Effector memory CD8-positive, alpha-beta T cell (primary cell): Measurements from ENCODE around the gene SPNS2.
"Not testable (repeated sequence)": the region's sequence is repeated elsewhere in the genome, so short reads cannot be mapped to it uniquely, and the experiment has no call there.

Experiments
- ATAC-seq: fragments of 150-1000 bp; cut with Tn5 transposase; replicated peaks from 2 replicates; pipeline ENCODE4 v1.10.0; 2021; ENCODE audit warnings: mild to moderate bottlenecking, moderate library complexity
- DNase-seq, 3 experiments: peaks; one replicate each; pipeline ENCODE4 v3.0.0; 2021
- H3K27ac Mint-ChIP-seq, 2 donors: one replicate each; pipeline ENCODE4 v1.8.0; 2022; ENCODE audit warnings: mild to moderate bottlenecking in 2 of 2, mixed read lengths in 2 of 2, moderate library complexity in 2 of 2
- H3K27me3 Mint-ChIP-seq, 2 donors: one replicate each; pipeline ENCODE4 v1.8.0; 2022; ENCODE audit warnings: mixed read lengths in 2 of 2
- H3K36me3 Mint-ChIP-seq: one replicate; pipeline ENCODE4 v1.8.0; 2022; ENCODE audit warnings: mild to moderate bottlenecking, moderate library complexity, mixed read lengths; ENCODE audit not compliant: insufficient read depth
- H3K4me1 Mint-ChIP-seq, 2 donors: one replicate each; pipeline ENCODE4 v1.8.0; 2022; ENCODE audit warnings: low read depth in 2 of 2, mixed read lengths in 2 of 2
- H3K4me3 Mint-ChIP-seq, 2 donors: one replicate each; pipeline ENCODE4 v1.8.0; 2022; ENCODE audit warnings: mild to moderate bottlenecking in 2 of 2, mixed read lengths in 2 of 2, moderate library complexity in 2 of 2
- H3K9me3 Mint-ChIP-seq, 2 donors: one replicate each; pipeline ENCODE4 v1.8.0; 2022; ENCODE audit warnings: mixed read lengths in 2 of 2

The SPNS2 gene

DNA sequence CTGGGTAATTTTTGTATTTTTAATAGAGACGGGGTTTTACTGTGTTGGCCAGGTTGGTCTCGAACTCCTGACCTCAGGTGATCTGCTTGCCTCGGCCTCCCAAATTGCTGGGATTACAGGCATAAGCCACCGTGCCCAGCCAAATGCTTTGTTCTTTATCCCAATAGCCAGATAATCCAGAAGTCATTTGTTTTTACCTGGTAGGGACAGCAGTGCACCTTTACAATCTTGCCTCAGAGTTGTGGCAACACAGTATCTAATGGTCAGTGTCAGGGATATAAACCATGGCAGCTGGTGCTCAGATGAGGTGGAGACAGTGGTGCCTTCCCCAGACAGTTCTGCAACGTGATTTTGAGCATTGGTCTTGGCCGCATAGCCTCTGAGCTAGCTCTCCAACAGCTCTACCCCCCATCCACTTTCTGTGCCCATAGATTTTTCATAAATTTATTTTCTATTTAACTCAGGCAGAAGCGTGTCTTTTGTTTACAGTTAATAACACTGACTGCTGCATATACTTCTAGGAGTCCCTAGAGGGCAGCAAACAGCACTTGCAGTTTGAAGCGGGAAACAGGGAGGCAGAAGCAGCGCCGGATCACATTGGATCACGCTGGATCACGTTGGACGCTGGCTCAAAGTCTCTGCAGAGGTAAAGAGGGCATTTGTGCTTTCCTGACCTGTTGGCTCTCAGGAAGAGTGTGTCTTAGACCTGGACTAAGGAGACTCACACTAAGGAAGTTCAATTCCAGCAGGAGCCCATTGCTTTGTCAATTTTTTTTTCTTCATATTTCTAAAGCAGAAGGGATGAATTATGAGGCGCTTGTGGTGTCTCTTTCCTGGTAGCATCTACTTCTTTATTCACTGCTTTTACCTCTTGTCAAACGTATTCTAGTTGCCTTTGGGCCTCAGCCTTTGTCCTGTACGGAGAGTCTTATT, 66.8 kb downstream of the SPNS2 start:
- H3K4me1 Mint-ChIP-seq = peaks cover 15 to 18% of the 10 kb centered on the region in 2 donors
- H3K36me3 Mint-ChIP-seq = no peaks in the 10 kb centered on the region
- peak overlapping the region in 1 of 2 donors; percentile 26 for H3K4me3 Mint-ChIP-seq
- peaks cover 0 to 8% of the 10 kb centered on the region in 2 donors for H3K27me3 Mint-ChIP-seq
- peak; percentile 91 for ATAC-seq
- no peaks in the 10 kb centered on the region for H3K9me3 Mint-ChIP-seq
- H3K27ac Mint-ChIP-seq = no peak overlapping the region
- peak; percentile 26 to 37 (median 30) for DNase-seq

GRCh38 chr17:4566785-4567184, 68.1 kb downstream of the SPNS2 start:
- no peak overlapping the region for H3K4me3 Mint-ChIP-seq
- peak; percentile 29 to 35 (median 29) for DNase-seq
- H3K36me3 Mint-ChIP-seq = no peaks in the 10 kb centered on the region

GRCh38 chr17:4569591-4569990, 70.9 kb downstream of the SPNS2 start:
- H3K27ac Mint-ChIP-seq = no peak overlapping the region
- no peak overlapping the region for H3K4me3 Mint-ChIP-seq
- H3K36me3 Mint-ChIP-seq = no peaks in the 10 kb centered on the region
- peaks cover 9 to 10% of the 10 kb centered on the region in 2 donors for H3K4me1 Mint-ChIP-seq
- H3K9me3 Mint-ChIP-seq = no peaks in the 10 kb centered on the region
- H3K27me3 Mint-ChIP-seq = peaks cover 0 to 8% of the 10 kb centered on the region in 2 donors
- ATAC-seq (no peak), DNase-seq (no peak)

More at GRCh38 chr17:4566785-4567184, 68.1 kb downstream of the SPNS2 start:
- Mint-ChIP-seq H3K27ac (peak overlapping the region in 1 of 2 donors; percentile 15), H3K4me1 (peaks cover 15 to 18% of the 10 kb centered on the region in 2 donors), H3K9me3 (no peaks in the 10 kb centered on the region), H3K27me3 (peaks cover 0 to 8% of the 10 kb centered on the region in 2 donors)
- peak; percentile 57 for ATAC-seq

GRCh38 chr17:4572131-4572530, 73.5 kb downstream of the SPNS2 start:
- H3K27me3 Mint-ChIP-seq = peaks cover 0 to 18% of the 10 kb centered on the region in 2 donors
- H3K36me3 Mint-ChIP-seq = peaks cover 3% of the 10 kb centered on the region
- ATAC-seq (no peak), DNase-seq (no peak)
- H3K27ac Mint-ChIP-seq = no peak overlapping the region
- no peaks in the 10 kb centered on the region for H3K9me3 Mint-ChIP-seq
- no peak overlapping the region for H3K4me3 Mint-ChIP-seq
- peaks cover 4 to 6% of the 10 kb centered on the region in 2 donors for H3K4me1 Mint-ChIP-seq

GRCh38 chr17:4573115-4573514, 74.4 kb downstream of the SPNS2 start:
- no peak overlapping the region for H3K27ac Mint-ChIP-seq
- peaks cover 4 to 6% of the 10 kb centered on the region in 2 donors for H3K4me1 Mint-ChIP-seq
- H3K9me3 Mint-ChIP-seq = no peaks in the 10 kb centered on the region
- ATAC-seq (no peak), DNase-seq (no peak)
- no peak overlapping the region for H3K4me3 Mint-ChIP-seq
- peaks cover 3% of the 10 kb centered on the region for H3K36me3 Mint-ChIP-seq
- H3K27me3 Mint-ChIP-seq = peaks cover 0 to 18% of the 10 kb centered on the region in 2 donors

DNA sequence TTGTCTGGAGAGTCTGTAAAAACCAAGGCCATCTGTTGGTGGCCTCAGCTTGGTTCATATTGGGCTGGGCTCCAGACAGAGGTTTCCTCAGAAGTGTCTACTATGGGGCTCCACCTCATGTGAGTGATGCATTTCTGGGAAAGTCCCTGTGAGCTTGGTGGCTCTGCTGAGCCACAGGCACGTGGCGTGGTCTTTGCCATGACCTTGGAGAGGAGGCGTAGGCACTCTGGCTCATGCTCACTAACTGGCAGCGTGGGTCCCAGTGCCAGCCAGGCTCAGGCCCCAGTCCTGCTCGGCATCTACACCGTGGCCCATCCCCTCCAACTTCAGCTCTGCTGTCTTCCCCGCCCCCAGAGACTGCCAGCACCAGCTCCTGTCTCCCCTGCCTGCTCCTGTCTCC, 75.0 kb downstream of the SPNS2 start:
- peak in 1 of 3 experiments; percentile 14 for DNase-seq
- Mint-ChIP-seq H3K36me3 (peaks cover 3% of the 10 kb centered on the region), H3K27ac (peak overlapping the region in 1 of 2 donors; percentile 3), H3K9me3 (no peaks in the 10 kb centered on the region), H3K4me3 (no peak overlapping the region), H3K27me3 (peaks cover 0 to 18% of the 10 kb centered on the region in 2 donors), H3K4me1 (peaks cover 4 to 6% of the 10 kb centered on the region in 2 donors)
- ATAC-seq = peak; percentile 96

GRCh38 chr17:4574448-4575045, 75.9 kb downstream of the SPNS2 start:
- Mint-ChIP-seq H3K27me3 (peaks cover 0 to 21% of the 10 kb centered on the region in 2 donors), H3K27ac (no peak overlapping the region), H3K4me3 (no peak overlapping the region), H3K9me3 (no peaks in the 10 kb centered on the region), H3K36me3 (peaks cover 3% of the 10 kb centered on the region), H3K4me1 (peaks cover 4% of the 10 kb centered on the region in 2 donors)
- ATAC-seq (no peak), DNase-seq (no peak)

GRCh38 chr17:4576161-4576558, 77.5 kb downstream of the SPNS2 start:
- no peak overlapping the region for H3K4me3 Mint-ChIP-seq
- DNase-seq (no peak), ATAC-seq (no peak)
- peaks cover under 1 to 26% of the 10 kb centered on the region in 2 donors for H3K27me3 Mint-ChIP-seq
- H3K27ac Mint-ChIP-seq = peak overlapping the region in 1 of 2 donors; percentile 46
- H3K9me3 Mint-ChIP-seq = no peaks in the 10 kb centered on the region
- peaks cover 3% of the 10 kb centered on the region for H3K36me3 Mint-ChIP-seq
- peaks cover 0 to 4% of the 10 kb centered on the region in 2 donors for H3K4me1 Mint-ChIP-seq

GRCh38 chr17:4576729-4577322, 78.1 kb downstream of the SPNS2 start:
- Mint-ChIP-seq H3K4me3 (no peak overlapping the region), H3K4me1 (peaks cover 0 to 4% of the 10 kb centered on the region in 2 donors), H3K9me3 (no peaks in the 10 kb centered on the region), H3K36me3 (peaks cover 3% of the 10 kb centered on the region), H3K27me3 (peaks cover 7 to 32% of the 10 kb centered on the region in 2 donors), H3K27ac (no peak overlapping the region)
- ATAC-seq (no peak), DNase-seq (no peak)

- peaks cover 14 to 39% of the 10 kb centered on the region in 2 donors for H3K27me3 Mint-ChIP-seq
- H3K9me3 Mint-ChIP-seq = no peaks in the 10 kb centered on the region
- H3K36me3 Mint-ChIP-seq = peaks cover 3% of the 10 kb centered on the region
- no peak for DNase-seq
- no peak overlapping the region for H3K4me3 Mint-ChIP-seq
- ATAC-seq = no peak
- no peak overlapping the region for H3K27ac Mint-ChIP-seq
- H3K4me1 Mint-ChIP-seq = peaks cover 0 to 4% of the 10 kb centered on the region in 2 donors
Observed at GRCh38 chr17:4577386-4577993, 78.8 kb downstream of the SPNS2 start.

GRCh38 chr17:4578349-4578748, 79.7 kb downstream of the SPNS2 start:
- H3K9me3 Mint-ChIP-seq, H3K36me3 Mint-ChIP-seq: not testable (repeated sequence)
- H3K27me3 Mint-ChIP-seq = peaks cover 22 to 48% of the 10 kb centered on the region in 2 donors

GRCh38 chr17:4579678-4580077, 81.0 kb downstream of the SPNS2 start:
- H3K4me3 Mint-ChIP-seq = no peak overlapping the region
- DNase-seq (no peak), ATAC-seq (no peak)
- H3K27me3 Mint-ChIP-seq = peaks cover 29 to 55% of the 10 kb centered on the region in 2 donors
- H3K9me3 Mint-ChIP-seq = no peaks in the 10 kb centered on the region
- peaks cover 3 to 4% of the 10 kb centered on the region in 2 donors for H3K4me1 Mint-ChIP-seq
- no peak overlapping the region for H3K27ac Mint-ChIP-seq
- peaks cover 3% of the 10 kb centered on the region for H3K36me3 Mint-ChIP-seq

More at GRCh38 chr17:4578349-4578748, 79.7 kb downstream of the SPNS2 start:
- H3K4me3 Mint-ChIP-seq, H3K27ac Mint-ChIP-seq, DNase-seq, ATAC-seq, H3K4me1 Mint-ChIP-seq: not testable (repeated sequence)

DNA sequence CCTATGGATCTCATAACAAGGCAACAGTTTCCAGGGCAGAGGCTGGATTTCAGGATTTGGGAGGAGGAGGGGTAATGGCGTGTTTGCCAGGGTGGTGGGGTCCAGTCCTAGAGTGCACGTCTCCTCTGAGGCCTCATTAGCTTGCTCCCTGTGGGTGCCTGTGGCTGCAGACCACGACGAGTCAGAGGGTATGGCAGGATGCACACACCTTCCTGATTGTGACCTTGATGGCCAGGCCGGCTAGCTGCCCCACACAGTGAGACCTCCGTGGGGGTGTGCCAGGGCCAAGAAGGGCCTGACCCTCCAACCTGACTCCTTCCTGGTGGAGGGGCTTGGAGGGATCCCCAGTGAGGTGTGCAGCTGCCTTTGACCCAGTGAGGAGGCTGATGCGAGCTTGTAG, 81.6 kb downstream of the SPNS2 start:
- Mint-ChIP-seq H3K36me3 (peaks cover 1% of the 10 kb centered on the region), H3K4me3 (no peak overlapping the region), H3K4me1 (peaks cover 3 to 4% of the 10 kb centered on the region in 2 donors), H3K27ac (no peak overlapping the region), H3K9me3 (no peaks in the 10 kb centered on the region), H3K27me3 (peaks cover 33 to 60% of the 10 kb centered on the region in 2 donors)
- no peak for DNase-seq
- no peak for ATAC-seq
